ENCODE results near the gene TBKBP1.

Gene TBKBP1

GRCh38 chr17:47700471-47701449 lies 6.8 kb downstream of the TBKBP1 start:
- DNase-seq: no peak

GRCh38 chr17:47701608-47702007 lies 7.6 kb downstream of the TBKBP1 start:
- DNase-seq: no peak

GRCh38 chr17:47702391-47702995 lies 8.5 kb downstream of the TBKBP1 start:
- DNase-seq: no peak

GRCh38 chr17:47703191-47703591 lies 9.2 kb downstream of the TBKBP1 start:
- DNase-seq: no peak

GRCh38 chr17:47703671-47704070 lies 9.7 kb downstream of the TBKBP1 start:
- no peak for DNase-seq

- DNase-seq: no peak
Measured at GRCh38 chr17:47704116-47704515, 10.2 kb downstream of the TBKBP1 start.

- DNase-seq: no peak
Measured at GRCh38 chr17:47704736-47705135, 10.8 kb downstream of the TBKBP1 start.

GRCh38 chr17:47705536-47706530 lies 11.9 kb downstream of the TBKBP1 start:
- DNase-seq: no peak

GRCh38 chr17:47707056-47707804 lies 13.3 kb downstream of the TBKBP1 start:
- DNase-seq: no peak

- no peak for DNase-seq
Measured at GRCh38 chr17:47707884-47708283, 13.9 kb downstream of the TBKBP1 start.

- no peak for DNase-seq
Measured at GRCh38 chr17:47708312-47708863, 14.4 kb downstream of the TBKBP1 start.

- DNase-seq: no peak
Measured at GRCh38 chr17:47708864-47709541, 15.0 kb downstream of the TBKBP1 start.

- no peak for DNase-seq
Measured at GRCh38 chr17:47709594-47709993, 15.6 kb downstream of the TBKBP1 start.

GRCh38 chr17:47711366-47712099 lies 17.6 kb downstream of the TBKBP1 start:
- no peak for DNase-seq

- DNase-seq: no peak
Measured at GRCh38 chr17:47712330-47713023, 18.5 kb downstream of the TBKBP1 start.

GRCh38 chr17:47713980-47714700 lies 20.2 kb downstream of the TBKBP1 start:
- DNase-seq: no peak

GRCh38 chr17:47714773-47715396 lies 20.9 kb downstream of the TBKBP1 start:
- no peak for DNase-seq

- no peak for DNase-seq
Measured at GRCh38 chr17:47715669-47716325, 21.8 kb downstream of the TBKBP1 start.

Measured in NCI-H748 treated with DMSO at 0.1 percent for 48 hours (cell line).